ENCODE data around the gene DBN1. TPM values are rescaled to one million over a fixed set of nuclear protein-coding genes. Genes with fewer than 3 reads are reported as not detected.

The DBN1 gene
- total RNA-seq, 2 donors from 2014 or later = 322 to 383 TPM

GRCh38 chr5:177484902-177485549 lies 11.6 kb upstream of the DBN1 start:
- H3K4me1 ChIP-seq (ENCODE audit: control insufficient read depth, insufficient read depth, low read length) = no peaks in the 10 kb centered on the region
- H3K36me3 ChIP-seq (ENCODE audit: control insufficient read depth, insufficient read depth, low read length) = peaks cover 80% of the 10 kb centered on the region
- H3K27me3 ChIP-seq (ENCODE audit: control insufficient read depth, insufficient read depth, low read length, poor library complexity, severe bottlenecking) = no peaks in the 10 kb centered on the region
- H3K9me3 ChIP-seq (ENCODE audit: control insufficient read depth, low read length) = no peaks in the 10 kb centered on the region
- no peak overlapping the region for H3K4me3 ChIP-seq (ENCODE audit: low read length)
- peak; percentile 68 for DNase-seq
- peak overlapping the region; percentile 60 for H3K27ac ChIP-seq (ENCODE audit: low read depth, low read length)
- Mint-ChIP-seq H3K4me3 (no peak overlapping the region), H3K36me3 (ENCODE audit: low read depth) (peaks cover 70% of the 10 kb centered on the region), H3K9me3 (no peaks in the 10 kb centered on the region), H3K27ac (peak overlapping the region; percentile 15), H3K27me3 (ENCODE audit: insufficient read depth) (no peaks in the 10 kb centered on the region), H3K4me1 (no peaks in the 10 kb centered on the region)
- TF ChIP-seq CTCF (conservative IDR thresholded peaks at IDR 0.05) = no peak
- 82 to 83% methylated on average over 11 to 13 of the region's 13 CpGs for WGBS, 2 experiments (ENCODE audit: insufficient coverage in 1 of 2, insufficient read length in 1 of 2)
- no peak overlapping the region for H3K9ac ChIP-seq (ENCODE audit: extremely low read depth, low read length, poor library complexity, severe bottlenecking)

DNA sequence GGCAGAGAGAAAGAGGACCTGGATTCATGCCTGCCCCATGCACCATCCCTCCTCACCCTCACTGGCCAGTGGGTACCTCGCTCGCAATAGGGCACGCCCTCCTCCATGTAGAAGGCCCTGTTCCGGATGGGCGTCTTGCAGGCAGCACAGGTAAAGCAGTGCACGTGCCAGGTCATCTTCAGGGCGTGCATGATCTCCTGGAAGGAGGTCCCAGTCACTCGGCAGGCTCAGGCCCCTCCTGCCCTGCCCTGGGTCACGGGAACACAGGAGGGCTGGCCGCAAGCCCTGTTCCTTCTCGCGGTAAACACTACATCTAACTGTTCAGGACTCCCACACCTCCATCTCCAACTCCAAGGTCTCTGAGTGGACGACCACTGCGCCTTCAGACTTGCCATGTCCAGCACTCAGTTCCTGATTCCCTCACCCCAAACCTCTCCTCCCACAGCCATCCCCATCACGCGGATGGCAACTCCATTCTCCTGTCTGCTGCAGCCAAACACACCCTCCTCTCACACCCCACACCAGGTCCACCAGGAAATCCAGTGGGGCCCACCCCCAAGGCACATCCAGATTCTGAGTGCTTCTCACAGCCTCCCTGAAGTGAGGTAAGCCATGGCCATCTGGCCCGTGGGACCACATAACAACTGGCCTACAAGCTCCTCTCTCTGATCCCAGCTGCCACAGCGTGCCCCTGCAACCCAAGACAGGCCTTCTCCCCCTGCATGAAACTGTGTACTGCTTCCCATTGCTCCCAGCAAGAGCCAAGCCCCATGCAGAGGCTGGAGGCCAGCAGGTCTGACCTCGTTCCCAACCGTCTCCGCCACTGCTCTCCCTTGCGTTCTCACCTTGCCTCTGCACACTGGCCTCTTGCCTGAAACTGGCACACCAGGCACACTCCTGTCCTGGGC lies 10.8 kb upstream of the DBN1 start:
- H3K4me3 Mint-ChIP-seq = no peak overlapping the region
- TF ChIP-seq CTCF (conservative IDR thresholded peaks at IDR 0.05) = no peak
- no peak for DNase-seq
- H3K4me3 ChIP-seq (ENCODE audit: low read length) = no peak overlapping the region
- no peak overlapping the region for H3K27ac ChIP-seq (ENCODE audit: low read depth, low read length)
- 96 to 98% methylated on average over 18 to 22 of the region's 22 CpGs for WGBS, 2 experiments (ENCODE audit: insufficient coverage in 1 of 2, insufficient read length in 1 of 2)
- peaks cover 74% of the 10 kb centered on the region for H3K36me3 Mint-ChIP-seq (ENCODE audit: low read depth)
- H3K9ac ChIP-seq (ENCODE audit: extremely low read depth, low read length, poor library complexity, severe bottlenecking) = no peak overlapping the region
- no peaks in the 10 kb centered on the region for H3K4me1 Mint-ChIP-seq
- peaks cover 77% of the 10 kb centered on the region for H3K36me3 ChIP-seq (ENCODE audit: control insufficient read depth, insufficient read depth, low read length)
- H3K9me3 Mint-ChIP-seq = no peaks in the 10 kb centered on the region
- peak overlapping the region; percentile 15 for H3K27ac Mint-ChIP-seq
- no peaks in the 10 kb centered on the region for H3K9me3 ChIP-seq (ENCODE audit: control insufficient read depth, low read length)
- H3K4me1 ChIP-seq (ENCODE audit: control insufficient read depth, insufficient read depth, low read length) = no peaks in the 10 kb centered on the region
- no peaks in the 10 kb centered on the region for H3K27me3 ChIP-seq (ENCODE audit: control insufficient read depth, insufficient read depth, low read length, poor library complexity, severe bottlenecking)
- H3K27me3 Mint-ChIP-seq (ENCODE audit: insufficient read depth) = no peaks in the 10 kb centered on the region

DNA sequence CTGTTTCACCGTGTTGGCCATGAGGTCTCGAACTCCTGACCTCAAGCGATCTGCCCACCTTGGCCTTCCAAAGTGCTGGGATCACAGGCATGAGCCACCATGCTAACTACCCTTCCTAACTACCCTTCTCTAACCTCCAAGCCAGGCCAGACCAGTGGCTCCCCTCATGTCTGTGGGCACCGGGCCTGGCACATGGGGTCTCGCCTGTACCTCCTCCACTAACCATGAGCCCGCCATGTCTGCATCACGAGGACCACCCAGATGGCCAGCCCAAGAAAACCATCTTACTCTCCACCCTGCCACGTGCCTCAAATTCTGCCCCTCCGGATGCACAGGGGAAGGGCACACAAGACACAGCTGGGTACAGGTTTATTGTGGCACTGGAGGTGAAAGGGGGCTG lies 9.6 kb upstream of the DBN1 start:
- DNase-seq = no peak
- Mint-ChIP-seq H3K27me3 (ENCODE audit: insufficient read depth) (no peaks in the 10 kb centered on the region), H3K4me1 (no peaks in the 10 kb centered on the region), H3K36me3 (ENCODE audit: low read depth) (peaks cover 69% of the 10 kb centered on the region), H3K4me3 (no peak overlapping the region), H3K9me3 (no peaks in the 10 kb centered on the region), H3K27ac (no peak overlapping the region)
- Histone ChIP-seq H3K36me3 (ENCODE audit: control insufficient read depth, insufficient read depth, low read length) (peaks cover 65% of the 10 kb centered on the region), H3K9ac (ENCODE audit: extremely low read depth, low read length, poor library complexity, severe bottlenecking) (no peak overlapping the region), H3K9me3 (ENCODE audit: control insufficient read depth, low read length) (no peaks in the 10 kb centered on the region), H3K4me3 (ENCODE audit: low read length) (no peak overlapping the region), H3K27ac (ENCODE audit: low read depth, low read length) (no peak overlapping the region), H3K4me1 (ENCODE audit: control insufficient read depth, insufficient read depth, low read length) (no peaks in the 10 kb centered on the region), H3K27me3 (ENCODE audit: control insufficient read depth, insufficient read depth, low read length, poor library complexity, severe bottlenecking) (no peaks in the 10 kb centered on the region)
- no peak for TF ChIP-seq CTCF (conservative IDR thresholded peaks at IDR 0.05)
- WGBS, 2 experiments (ENCODE audit: insufficient coverage in 1 of 2, insufficient read length in 1 of 2) = 96 to 100% methylated on average over 4 to 9 of the region's 9 CpGs
